HK-2 (cell line): ENCODE measurements around the gene NAPEPLD.
"Not testable (repeated sequence)": the region's sequence is repeated elsewhere in the genome, so short reads cannot be mapped to it uniquely, and the experiment has no call there.

Source experiments
- DNase-seq: peaks from one replicate; pipeline ENCODE4 v3.0.0-alpha.2; 2018; ENCODE audit not compliant: unreplicated experiment

NAPEPLD gene

GRCh38 chr7:103113164-103113563, 35.7 kb downstream of the NAPEPLD start:
- peak; percentile 64 for DNase-seq

GRCh38 chr7:103106703-103107070, 42.2 kb downstream of the NAPEPLD start:
- not testable (repeated sequence) for DNase-seq

- DNase-seq: no peak
Measured at GRCh38 chr7:103106005-103106702, 42.7 kb downstream of the NAPEPLD start.

GRCh38 chr7:103101543-103101942, 47.4 kb downstream of the NAPEPLD start:
- DNase-seq: no peak

GRCh38 chr7:103100348-103100747, 48.6 kb downstream of the NAPEPLD start:
- no peak for DNase-seq

GRCh38 chr7:103097041-103097440, 51.9 kb downstream of the NAPEPLD start:
- no peak for DNase-seq

- not testable (repeated sequence) for DNase-seq
Measured at GRCh38 chr7:103095558-103095957, 53.3 kb downstream of the NAPEPLD start.

GRCh38 chr7:103094102-103094501, 54.8 kb downstream of the NAPEPLD start:
- DNase-seq: no peak

- no peak for DNase-seq
Measured at GRCh38 chr7:103093429-103093828, 55.5 kb downstream of the NAPEPLD start.

- not testable (repeated sequence) for DNase-seq
Measured at GRCh38 chr7:103092321-103092720, 56.6 kb downstream of the NAPEPLD start.

GRCh38 chr7:103083210-103083609, 65.7 kb downstream of the NAPEPLD start:
- no peak for DNase-seq

GRCh38 chr7:103082497-103082896, 66.4 kb downstream of the NAPEPLD start:
- DNase-seq: no peak

- no peak for DNase-seq
Measured at GRCh38 chr7:103080923-103081322, 68.0 kb downstream of the NAPEPLD start.

- DNase-seq: no peak
Measured at GRCh38 chr7:103079836-103080235, 69.1 kb downstream of the NAPEPLD start.

- DNase-seq: not testable (repeated sequence)
Measured at GRCh38 chr7:103078226-103078625, 70.7 kb downstream of the NAPEPLD start.

GRCh38 chr7:103077318-103077717, 71.6 kb downstream of the NAPEPLD start:
- DNase-seq: no peak

- DNase-seq: no peak
Measured at GRCh38 chr7:103076764-103077163, 72.1 kb downstream of the NAPEPLD start.

- peak; percentile 58 for DNase-seq
Measured at GRCh38 chr7:103075337-103075918, 73.5 kb downstream of the NAPEPLD start.

GRCh38 chr7:103074519-103075336, 74.2 kb downstream of the NAPEPLD start, which contains the start of the genes ARMC10 and FBXL13:
ARMC10 (plus strand) TSS chr7:103075140; CDS start chr7:103075273, 133 bp downstream.
FBXL13 (minus strand) TSS chr7:103074796.
- DNase-seq: peak; percentile 92

GRCh38 chr7:103073989-103074518, 74.8 kb downstream of the NAPEPLD start:
- DNase-seq: no peak

- DNase-seq: no peak
Measured at GRCh38 chr7:103071000-103071399, 77.9 kb downstream of the NAPEPLD start.
